Kidney (tissue), 14 donors: ENCODE results near the gene RERE. TPM values are rescaled to one million over a fixed set of nuclear protein-coding genes. Genes with fewer than 3 reads are reported as not detected.

Experiments used
- DNase-seq, 5 donors: peaks; one replicate each; pipeline ENCODE4 v3.0.0-alpha.2; 2013 to 2020
- FAIRE-seq: peaks from 2 replicates; lab custom pipeline; 2012; peaks lifted over from hg19 to GRCh38; lab: Jason Lieb, UNC
- H3K27ac ChIP-seq, 2 donors: one replicate each; pipeline ENCODE4 v1.7.0; 2013; ENCODE audit warnings: low read depth in 2 of 2, low read length in 2 of 2, inconsistent platforms in 1 of 2
- H3K27me3 ChIP-seq: one replicate; pipeline ENCODE4 v1.7.1; 2013; ENCODE audit warnings: low read length, inconsistent platforms; ENCODE audit not compliant: control insufficient read depth, insufficient read depth
- H3K36me3 ChIP-seq, 3 donors: one replicate each; pipeline versions ENCODE4 v1.7.0 to v1.7.1; 2013; ENCODE audit warnings: low read length in 3 of 3, control low read depth in 1 of 3, inconsistent platforms in 1 of 3; ENCODE audit not compliant: insufficient read depth in 3 of 3, control insufficient read depth in 2 of 3
- H3K4me1 ChIP-seq, 3 donors: one replicate each; pipeline versions ENCODE4 v1.7.0 to v1.7.1; 2013; ENCODE audit warnings: low read length in 3 of 3, inconsistent platforms in 1 of 3, low read depth in 1 of 3; ENCODE audit not compliant: control insufficient read depth in 2 of 3, insufficient read depth in 2 of 3
- H3K4me3 ChIP-seq, 3 donors: one replicate each; pipeline versions ENCODE4 v1.7.0 to v1.8.1; 2013; ENCODE audit warnings: low read length in 3 of 3, control low read depth in 1 of 3, inconsistent platforms in 1 of 3
- H3K9ac ChIP-seq, 3 donors: one replicate each; pipeline versions ENCODE4 v1.7.0 to v1.7.1; 2013; ENCODE audit warnings: low read length in 3 of 3, control low read depth in 1 of 3, inconsistent platforms in 1 of 3
- H3K9me3 ChIP-seq, 3 donors: one replicate each; pipeline versions ENCODE4 v1.7.0 to v1.7.1; 2013; ENCODE audit warnings: low read length in 3 of 3, control low read depth in 1 of 3, inconsistent platforms in 1 of 3; ENCODE audit not compliant: control insufficient read depth in 2 of 3, insufficient read depth in 1 of 3
- CTCF ChIP-seq: IDR thresholded peaks from 3 replicates; pipeline ENCODE4 v1.5.1; 2012; ENCODE audit warnings: mild to moderate bottlenecking, moderate library complexity, borderline replicate concordance; ENCODE audit not compliant: insufficient read depth; ENCODE audit errors: extremely low read depth
- intact Hi-C: fragments of 100-400 bp; cut with DNase I; formaldehyde crosslinking; loops from one replicate; pipeline ENCODE4 v1.11.1; 2022
- polyA plus RNA-seq: library from polyadenylated mRNA; stranded (reverse); fragments of 350-450 nt; fragmentation: Illumina TruSeq; extraction: RNeasy Lipid Tissue Mini Kit (QIAGEN cat#74804); gene quantifications from one replicate; pipeline ENCODE4 v1.2.3, GENCODE V29; 2014; ENCODE audit warnings: low read depth, low replicate concordance; ENCODE audit not compliant: insufficient read depth
- total RNA-seq: library from RNA; stranded (reverse); fragmentation: NEBNext Ultra II Directional; extraction: Animal tissue kit (Norgen Biotek cat#: 25700); gene quantifications from one replicate; pipeline ENCODE4 v1.2.1, GENCODE V29; 2021
- donor health status: control.
- donor health status: control.
- donor health status: control.
- donor health status: control.
- donor health status: control.
- donor health status: DM: yes; HTN: yes; CAD: no.
- donor health status: Normal renal cell carcinoma (clear cell type).

Gene RERE
- total and polyA plus RNA-seq, 2 donors from 2014 or later, result 37.2 to 176 TPM

DNA sequence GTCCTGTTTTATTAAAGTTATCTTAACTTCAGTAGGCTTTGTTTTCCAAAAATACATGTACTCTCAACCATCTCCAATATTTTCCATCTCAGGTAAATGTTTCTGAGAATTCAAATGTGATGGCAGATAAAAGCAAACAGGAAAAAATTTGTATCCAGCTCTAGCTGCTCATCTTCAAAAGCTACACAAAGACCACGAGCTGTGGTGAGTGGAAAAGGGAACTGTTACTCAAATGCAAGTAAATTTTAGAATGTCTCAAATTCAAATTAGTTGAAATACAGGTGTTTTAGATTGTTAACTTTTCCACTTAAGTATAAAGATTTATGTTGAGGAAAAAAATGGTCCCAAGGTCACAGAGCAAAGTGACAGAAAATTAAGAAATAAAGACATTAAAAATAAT lies 283.5 kb downstream of the RERE start:
- Histone ChIP-seq H3K4me1 (peaks cover 0 to 6% (median 0%) of the 10 kb centered on the region in 3 donors), H3K4me3 (no peak overlapping the region), H3K36me3 (peaks cover 0 to 2% (median 0%) of the 10 kb centered on the region in 3 donors), H3K27ac (no peak overlapping the region), H3K9ac (no peak overlapping the region), H3K27me3 (no peaks in the 10 kb centered on the region), H3K9me3 (no peaks in the 10 kb centered on the region)
- DNase-seq (no peak), FAIRE-seq (no peak)
- intact Hi-C loops, result no loop called here
- TF ChIP-seq CTCF, result no peak

DNA sequence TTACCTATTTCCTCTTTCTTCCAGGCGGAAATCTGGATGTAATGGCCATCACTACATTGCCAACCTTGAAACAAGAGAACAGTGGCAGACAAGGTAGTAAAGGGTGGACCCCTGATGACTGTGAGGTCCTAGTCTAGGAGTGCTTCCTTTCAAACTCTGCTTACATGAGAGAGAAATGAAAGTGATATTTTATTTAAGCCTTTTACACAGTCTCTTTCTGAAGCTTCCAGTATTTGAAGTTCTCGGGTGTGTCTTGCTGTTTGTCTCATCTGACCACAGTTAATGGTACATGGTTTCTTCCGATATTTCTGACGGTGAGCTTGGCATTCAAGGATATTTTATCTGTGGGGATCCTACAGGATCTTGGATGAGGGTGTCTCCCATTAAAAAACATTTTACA lies 284.3 kb downstream of the RERE start:
- Histone ChIP-seq H3K9ac (no peak overlapping the region), H3K27ac (no peak overlapping the region), H3K27me3 (no peaks in the 10 kb centered on the region), H3K4me1 (peaks cover 0 to 6% (median 0%) of the 10 kb centered on the region in 3 donors), H3K9me3 (no peaks in the 10 kb centered on the region), H3K4me3 (no peak overlapping the region), H3K36me3 (peaks cover 0 to 2% (median 0%) of the 10 kb centered on the region in 3 donors)
- no peak for TF ChIP-seq CTCF
- intact Hi-C loops, result no loop called here
- no peak for DNase-seq
- no peak for FAIRE-seq

- TF ChIP-seq CTCF, result no peak
- H3K4me1 ChIP-seq, result peaks cover 0 to 8% (median 0%) of the 10 kb centered on the region in 3 donors
- intact Hi-C loops, result no loop called here
- H3K9me3 ChIP-seq, result no peaks in the 10 kb centered on the region
- H3K27me3 ChIP-seq, result no peaks in the 10 kb centered on the region
- no peak overlapping the region for H3K4me3 ChIP-seq
- H3K27ac ChIP-seq, result no peak overlapping the region
- no peak for FAIRE-seq
- no peak overlapping the region for H3K9ac ChIP-seq
- no peaks in the 10 kb centered on the region for H3K36me3 ChIP-seq
- no peak for DNase-seq
Measured at GRCh38 chr1:8529901-8530300, 287.5 kb downstream of the RERE start.

GRCh38 chr1:8527941-8528340 lies 289.5 kb downstream of the RERE start:
- no peak overlapping the region for H3K9ac ChIP-seq
- H3K4me1 ChIP-seq, result peaks cover 0 to 17% (median 9%) of the 10 kb centered on the region in 3 donors
- intact Hi-C loops, result no loop called here
- TF ChIP-seq CTCF, result no peak
- FAIRE-seq, result no peak
- no peak overlapping the region for H3K4me3 ChIP-seq
- DNase-seq, result no peak
- no peaks in the 10 kb centered on the region for H3K36me3 ChIP-seq
- H3K27ac ChIP-seq, result no peak overlapping the region
- no peaks in the 10 kb centered on the region for H3K9me3 ChIP-seq
- no peaks in the 10 kb centered on the region for H3K27me3 ChIP-seq
